ENCODE data around the gene PLCG1. TPM values are rescaled to one million over a fixed set of nuclear protein-coding genes. Genes with fewer than 3 reads are reported as not detected.

PLCG1 gene
- total and polyA plus RNA-seq, 2 donors (not counting 3 experiments of a cell fraction or from before 2014, with no cell fraction given) = 164 to 224 TPM

- Histone ChIP-seq H2AFZ (ENCODE audit: low read depth, low read length) (no peak overlapping the region), H3K27ac (ENCODE audit: insufficient read depth, low read depth, low read length) (no peak overlapping the region), H3K9me1 (replicated peaks; ENCODE audit: control insufficient read depth, extremely low read depth, insufficient read depth, low read length) (no peaks in the 10 kb centered on the region), H3K9ac (replicated peaks; ENCODE audit: extremely low read depth, insufficient read depth, low read length) (no peak overlapping the region), H3K79me2 (ENCODE audit: control insufficient read depth, insufficient read depth, low read length) (peaks cover 39% of the 10 kb centered on the region), H3K4me1 (ENCODE audit: control insufficient read depth, extremely low read depth, insufficient read depth, low read length) (no peaks in the 10 kb centered on the region), H3K36me3 (ENCODE audit: control insufficient read depth in 2 of 2, extremely low read depth in 1 of 2, insufficient read depth in 2 of 2, low read length in 2 of 2) (peaks cover 22 to 47% of the 10 kb centered on the region in 2 experiments), H3K9me3 (replicated peaks; ENCODE audit: control insufficient read depth, insufficient read depth, low read length) (no peaks in the 10 kb centered on the region), H4K20me1 (replicated peaks; ENCODE audit: control insufficient read depth, extremely low read depth, insufficient read depth, low read length) (peaks cover 2% of the 10 kb centered on the region), H3K4me3 (replicated peaks in 1 of 3; ENCODE audit: insufficient read depth in 1 of 3, low read depth in 1 of 3, low read length in 3 of 3) (no peak overlapping the region), H3K4me2 (ENCODE audit: insufficient read depth, low read length) (no peak overlapping the region), H3K27me3 (ENCODE audit: control insufficient read depth in 2 of 2, insufficient read depth in 2 of 2, low read length in 2 of 2) (no peaks in the 10 kb centered on the region)
- intact Hi-C loops (cut with micrococcal nuclease) (no loop called here), dilution Hi-C loops (cut with MboI; ENCODE audit: extremely low pct_ligation_motif_present, low sequenced_read_pairs) (no loop called here)
- no peak for FAIRE-seq
- no peak for TF ChIP-seq POLR2A (IDR thresholded peaks at IDR 0.05; ENCODE audit: low read depth, low read length)
- no peak for TF ChIP-seq EZH2 (IDR thresholded peaks at IDR 0.05; ENCODE audit: borderline replicate concordance, low read depth, low read length, severe bottlenecking)
- no peak for TF ChIP-seq FOS (IDR thresholded peaks at IDR 0.05; ENCODE audit: borderline replicate concordance, insufficient read depth, low read length)
- no peak for TF ChIP-seq JUN (IDR thresholded peaks at IDR 0.05; ENCODE audit: borderline replicate concordance, insufficient read depth, insufficient read length, low read depth)
- no peak for TF ChIP-seq POLR2AphosphoS5 (IDR thresholded peaks at IDR 0.05; ENCODE audit: insufficient read depth, low read depth, low read length)
- ChIA-PET CTCF (interaction anchor here (0.9 to 1.5 kb wide), 5 partner anchors 9 to 250 kb away, joined by 3 to 6 read pairs (median 4); no protein-coding TSS in a partner anchor), POLR2A (no interaction called here)
- BruUV-seq (replicated peaks) = no TSS peak
- DNase-seq (ENCODE audit: low read depth, low spot score) = no peak
Observed at GRCh38 chr20:41160686-41161085, 23.3 kb downstream of the PLCG1 start.

- TF ChIP-seq GATA2 (IDR thresholded peaks at IDR 0.05; ENCODE audit: insufficient read depth, insufficient read length, low read depth, low read length) = no peak
- no peak for TF ChIP-seq MYC (IDR thresholded peaks at IDR 0.05; ENCODE audit: low read depth, low read length)
- no peak for TF ChIP-seq POLR2A (IDR thresholded peaks at IDR 0.05; ENCODE audit: low read depth, low read length)
- TF ChIP-seq POLR2AphosphoS5 (IDR thresholded peaks at IDR 0.05; ENCODE audit: insufficient read depth, low read depth, low read length) = no peak
- TF ChIP-seq CTCF (IDR thresholded peaks at IDR 0.05; ENCODE audit: extremely low read depth in 1 of 2, insufficient read depth in 1 of 2, low read depth in 1 of 2, low read length in 2 of 2) = peak in 1 of 2 donors; percentile 7
- TF ChIP-seq MAX (IDR thresholded peaks at IDR 0.05; ENCODE audit: insufficient read depth, insufficient read length) = no peak
- no peak for TF ChIP-seq JUN (IDR thresholded peaks at IDR 0.05; ENCODE audit: borderline replicate concordance, insufficient read depth, insufficient read length, low read depth)
- Histone ChIP-seq H3K4me1 (ENCODE audit: control insufficient read depth, extremely low read depth, insufficient read depth, low read length) (no peaks in the 10 kb centered on the region), H3K36me3 (ENCODE audit: control insufficient read depth in 2 of 2, extremely low read depth in 1 of 2, insufficient read depth in 2 of 2, low read length in 2 of 2) (peaks cover 25 to 59% of the 10 kb centered on the region in 2 experiments), H3K4me3 (replicated peaks in 1 of 3; ENCODE audit: insufficient read depth in 1 of 3, low read depth in 1 of 3, low read length in 3 of 3) (no peak overlapping the region), H3K9ac (replicated peaks; ENCODE audit: extremely low read depth, insufficient read depth, low read length) (no peak overlapping the region), H3K27ac (ENCODE audit: insufficient read depth, low read depth, low read length) (no peak overlapping the region), H3K9me1 (replicated peaks; ENCODE audit: control insufficient read depth, extremely low read depth, insufficient read depth, low read length) (no peaks in the 10 kb centered on the region), H4K20me1 (replicated peaks; ENCODE audit: control insufficient read depth, extremely low read depth, insufficient read depth, low read length) (no peaks in the 10 kb centered on the region), H3K27me3 (ENCODE audit: control insufficient read depth in 2 of 2, insufficient read depth in 2 of 2, low read length in 2 of 2) (no peaks in the 10 kb centered on the region), H2AFZ (ENCODE audit: low read depth, low read length) (no peak overlapping the region), H3K4me2 (ENCODE audit: insufficient read depth, low read length) (no peak overlapping the region), H3K9me3 (replicated peaks; ENCODE audit: control insufficient read depth, insufficient read depth, low read length) (no peaks in the 10 kb centered on the region), H3K79me2 (ENCODE audit: control insufficient read depth, insufficient read depth, low read length) (peaks cover 27% of the 10 kb centered on the region)
- DNase-seq (ENCODE audit: low read depth, low spot score) = no peak
- ChIA-PET POLR2A (no interaction called here), CTCF (interaction anchor here (1.3 kb wide), 2 partner anchors 10 to 27 kb away, joined by 3 to 4 read pairs; no protein-coding TSS in a partner anchor)
- dilution Hi-C loops (cut with MboI; ENCODE audit: extremely low pct_ligation_motif_present, low sequenced_read_pairs) = no loop called here
- FAIRE-seq = peak; percentile 21
- BruUV-seq (replicated peaks) = no TSS peak
- intact Hi-C loops (cut with micrococcal nuclease) = loop anchor here (1.0 kb wide), 1 partner anchor 25 kb away; the partner anchor contains the start of gene PLCG1
Observed at GRCh38 chr20:41161886-41162285, 24.5 kb downstream of the PLCG1 start.

Measured in endothelial cell of umbilical vein (primary cell).